K562 (cell line): ENCODE results near the gene ASIC5. TPM values are rescaled to one million over a fixed set of nuclear protein-coding genes. Genes with fewer than 3 reads are reported as not detected.

Experiments used
- ATAC-seq: fragments of 200-7000 bp; cut with Tn5 transposase; 3 replicates; pipeline ENCODE4 v1.9.1; 2020; ENCODE audit warnings: moderate library complexity
- BruUV-seq: library from RNA; stranded (reverse); fragments of 400-500 nt; replicated peaks from 2 replicates; lab custom pipeline; 2021; lab: Mats Ljungman, UMichigan
- CTCF ChIA-PET: fragments of 300-600 bp; formaldehyde crosslinking; extraction: SDS; loops from one replicate; lab custom pipeline; 2021; ENCODE audit warnings: low intra/inter-chr PET ratio; lab: Yijun Ruan, JAX
- POLR2A ChIA-PET: fragments of 300-600, 350-650 bp; sonication (Branson Sonifier 250); formaldehyde crosslinking; extraction: SDS; loops from one replicate; lab custom pipeline; 2021; ENCODE audit warnings: antibody characterized with exemption, inconsistent platforms; lab: Yijun Ruan, JAX
- DNase-seq, 4 experiments: peaks; one replicate each; pipeline versions ENCODE4 v3.0.0 to v3.0.0-alpha.2; 2011 to 2018; ENCODE audit warnings: low spot score in 3 of 4, mixed read lengths in 3 of 4; ENCODE audit errors: extremely low read depth in 1 of 4
- FAIRE-seq: peaks from 2 replicates; lab custom pipeline; 2011; peaks lifted over from hg19 to GRCh38; lab: Jason Lieb, UNC
- H2AFZ ChIP-seq: 2 replicates; pipeline ENCODE4 v1.6.0; 2011; ENCODE audit warnings: low read depth, low read length, control low read depth, inconsistent platforms
- H3K27ac ChIP-seq: fragments of 200-600 bp; 3 replicates; pipeline ENCODE4 v1.8.0; 2011; ENCODE audit warnings: low read depth, mild to moderate bottlenecking, control low read depth, inconsistent platforms, low read length, moderate library complexity, mixed read lengths; ENCODE audit errors: extremely low read depth
- H3K27me3 ChIP-seq, 2 experiments: fragments of 300-600 bp in 1 of 2; 2 replicates in 1 of 2; 3 replicates in 1 of 2; pipeline versions ENCODE4 v1.6.0 to v1.8.0; 2011; ENCODE audit warnings: inconsistent platforms in 2 of 2, low read length in 2 of 2, mild to moderate bottlenecking in 1 of 2, mixed read lengths in 1 of 2, moderate library complexity in 1 of 2; ENCODE audit not compliant: control insufficient read depth in 2 of 2, insufficient read depth in 2 of 2
- H3K36me3 ChIP-seq: fragments of 300-600 bp; 3 replicates; pipeline ENCODE4 v1.8.0; 2011; ENCODE audit warnings: mild to moderate bottlenecking, low read length, inconsistent platforms; ENCODE audit not compliant: control insufficient read depth, insufficient read depth
- H3K4me1 ChIP-seq, 2 experiments: fragments of 200-600 bp in 1 of 2; replicated peaks in 1 of 2; 2 replicates in 1 of 2; 3 replicates in 1 of 2; pipeline versions ENCODE4 v1.5.1 to v1.8.0; 2011; ENCODE audit warnings: inconsistent platforms in 2 of 2, low read length in 2 of 2, mild to moderate bottlenecking in 1 of 2, mixed read lengths in 1 of 2, moderate library complexity in 1 of 2; ENCODE audit not compliant: control insufficient read depth in 2 of 2, insufficient read depth in 2 of 2
- H3K4me2 ChIP-seq: 2 replicates; pipeline ENCODE4 v1.6.1; 2011; ENCODE audit warnings: low read length, control low read depth, inconsistent platforms, mixed read lengths; ENCODE audit not compliant: insufficient read depth
- H3K4me3 ChIP-seq: fragments of 200-600 bp; sonication (generic), shearing (Covaris generic); 2 replicates; pipeline ENCODE4 v1.5.1; 2016; ENCODE audit warnings: control low read depth, inconsistent platforms
- H3K79me2 ChIP-seq: fragments of 200-600 bp; 3 replicates; pipeline ENCODE4 v1.8.0; 2011; ENCODE audit warnings: low read length, inconsistent platforms; ENCODE audit not compliant: control insufficient read depth, insufficient read depth
- H3K9ac ChIP-seq, 2 experiments: 2 replicates each; pipeline versions ENCODE4 v1.6.0 to v1.6.1; 2011; ENCODE audit warnings: low read depth in 2 of 2, low read length in 2 of 2, control low read depth in 1 of 2, inconsistent platforms in 1 of 2, mild to moderate bottlenecking in 1 of 2, mixed read lengths in 1 of 2; ENCODE audit not compliant: insufficient read depth in 1 of 2
- H3K9me1 ChIP-seq: one replicate; pipeline ENCODE4 v1.6.0; 2011; ENCODE audit warnings: inconsistent platforms, mild to moderate bottlenecking, low read length, moderate library complexity; ENCODE audit not compliant: control insufficient read depth, insufficient read depth
- H3K9me3 ChIP-seq: replicated peaks from 2 replicates; pipeline ENCODE4 v1.5.1; 2011; ENCODE audit warnings: low read depth, low read length, inconsistent platforms; ENCODE audit not compliant: control insufficient read depth, insufficient read depth
- H4K20me1 ChIP-seq: replicated peaks from 2 replicates; pipeline ENCODE4 v1.6.1; 2011; ENCODE audit warnings: low read length, inconsistent platforms, mixed read lengths; ENCODE audit not compliant: control insufficient read depth, insufficient read depth
- BMI1 ChIP-seq: fragments of 150-350 bp; IDR thresholded peaks from 2 replicates; pipeline ENCODE4 v1.6.1; 2014; ENCODE audit warnings: low read length
- CBX1 ChIP-seq: sonication (generic); IDR thresholded peaks from 2 replicates; pipeline ENCODE4 v1.6.1; 2016; ENCODE audit warnings: antibody characterized with exemption, low read depth, mild to moderate bottlenecking
- CREB1 ChIP-seq, 2 experiments: sonication (generic) in 1 of 2; formaldehyde crosslinking in 1 of 2; IDR thresholded peaks; 2 replicates each; pipeline versions ENCODE4 v1.6.1 to v1.8.0; 2012 to 2022; ENCODE audit warnings: inconsistent platforms in 1 of 2, mild to moderate bottlenecking in 1 of 2, missing genetic modification reagents in 1 of 2, moderate library complexity in 1 of 2
- ETV1 ChIP-seq: fragments of 450-650 bp; conservative IDR thresholded peaks from 2 replicates; pipeline ENCODE4 v1.6.1; 2016; ENCODE audit warnings: missing genetic modification characterization, control low read depth, low read depth, missing compliant biosample characterization
- FIP1L1 ChIP-seq: fragments of 200-400 bp; formaldehyde crosslinking; IDR thresholded peaks from 2 replicates; pipeline ENCODE4 v1.6.1; 2018; ENCODE audit warnings: mild to moderate bottlenecking, low read depth, low read length; ENCODE audit not compliant: poor library complexity, severe bottlenecking
- MEF2A ChIP-seq: IDR thresholded peaks from 2 replicates; pipeline ENCODE4 v1.6.1; 2011; ENCODE audit warnings: low read depth, mild to moderate bottlenecking, low read length, moderate library complexity; ENCODE audit not compliant: control insufficient read depth
- NCOA4 ChIP-seq: fragments of 450-650 bp; IDR thresholded peaks from 2 replicates; pipeline ENCODE4 v1.6.1; 2018; ENCODE audit warnings: mild to moderate bottlenecking; ENCODE audit not compliant: partially characterized antibody
- NEUROD1 ChIP-seq: fragments of 150-350 bp; IDR thresholded peaks from 2 replicates; pipeline ENCODE4 v1.6.1; 2014; ENCODE audit warnings: borderline replicate concordance, low read length, low read depth; ENCODE audit not compliant: partially characterized antibody
- PHB ChIP-seq: fragments of 250-450 bp; sonication (Bioruptor Pico); IDR thresholded peaks from 2 replicates; pipeline ENCODE4 v1.5.0; 2021
- RBM25 ChIP-seq: fragments of 200-400 bp; formaldehyde crosslinking; IDR thresholded peaks from 2 replicates; pipeline ENCODE4 v1.6.1; 2018; ENCODE audit warnings: low read length, low read depth, moderate library complexity; ENCODE audit not compliant: severe bottlenecking
- TCF15 ChIP-seq: fragments of 250-450 bp; sonication (Bioruptor Pico); IDR thresholded peaks from 2 replicates; pipeline ENCODE4 v1.8.0; 2022; ENCODE audit warnings: moderate library complexity, mild to moderate bottlenecking, inconsistent platforms
- TSC22D4 ChIP-seq: fragments of 450-650 bp; IDR thresholded peaks from 2 replicates; pipeline ENCODE4 v1.6.1; 2016; ENCODE audit warnings: missing genetic modification characterization, missing biosample characterization, control low read depth
- U2AF2 ChIP-seq: fragments of 200-400 bp; formaldehyde crosslinking; optimal IDR thresholded peaks from 2 replicates; pipeline ENCODE3; 2017; ENCODE audit warnings: low read depth, mild to moderate bottlenecking, low read length
- ZBTB2 ChIP-seq: fragments of 450-650 bp; IDR thresholded peaks from 2 replicates; pipeline ENCODE4 v1.6.1; 2016; ENCODE audit warnings: antibody characterized with exemption
- ZFX ChIP-seq: sonication (generic); formaldehyde crosslinking; IDR thresholded peaks from 2 replicates; pipeline ENCODE4 v1.8.0; 2022; ENCODE audit warnings: mild to moderate bottlenecking, missing genetic modification reagents, moderate library complexity
- ZNF175 ChIP-seq: fragments of 200-800 bp; sonication (Bioruptor generic); IDR thresholded peaks from 2 replicates; pipeline ENCODE4 v1.6.1; 2016; ENCODE audit warnings: low read depth, mild to moderate bottlenecking, missing genetic modification characterization, missing compliant biosample characterization
- ZNF764 ChIP-seq: fragments of 250-450 bp; sonication (Bioruptor Pico); IDR thresholded peaks from 2 replicates; pipeline ENCODE4 v1.4.0; 2020; ENCODE audit warnings: low read depth, mild to moderate bottlenecking, moderate library complexity
- WGBS: fragments of 100-300 bp; shearing (Covaris generic); methylation state at CpG from one replicate; pipeline ENCODE4 v1.1.6; 2016; ENCODE audit warnings: low coverage, mixed read lengths; ENCODE audit not compliant: insufficient coverage; ENCODE audit errors: missing lambda C conversion rate; 5-methylcytosine and 5-hydroxymethylcytosine counted together
- in situ Hi-C: fragments of 300-500 bp; cut with MboI; formaldehyde crosslinking; loops from 4 replicates; pipeline ENCODE4 v1.15.0; 2018; ENCODE audit warnings: inconsistent platforms, mixed read lengths
- intact Hi-C: fragments of 100-400 bp; cut with micrococcal nuclease; formaldehyde crosslinking; loops from 2 replicates; pipeline ENCODE4 v1.14.2; 2022
- polyA plus RNA-seq, 8 experiments: library from polyadenylated mRNA; depleted of rRNA in 4 of 8; stranded (reverse) in 5 of 8; unstranded in 3 of 8; fragments of >200 nt; fragmentation: Nextera tagmentation in 2 of 8; fragmentation: Illumina TruSeq in 1 of 8; extraction: Ambion mirVana in 2 of 8; extraction: Trizol in 1 of 8; gene quantifications; 2 replicates each; pipeline versions ENCODE4 v1.2.1 to v1.2.3, GENCODE V29; 2011 to 2014; ENCODE audit warnings: inconsistent platforms in 1 of 8, missing spikeins in 1 of 8
- total RNA-seq, 7 experiments: library from RNA; depleted of rRNA in 6 of 7; stranded (reverse); fragments of >200 nt in 6 of 7; fragmentation: Illumina TruSeq in 2 of 7; extraction: Trizol in 2 of 7; gene quantifications; 2 replicates each; pipeline versions ENCODE4 v1.2.1 to v1.2.3, GENCODE V29; 2011 to 2021; ENCODE audit warnings: low replicate concordance in 1 of 7
- TF ChIP-seq, protein P1 (sequence below): IDR thresholded peaks from 2 replicates; pipeline ENCODE4 v1.6.1; 2011; ENCODE audit warnings: borderline replicate concordance, low read depth, mild to moderate bottlenecking, moderate library complexity, low read length; ENCODE audit not compliant: insufficient read depth, poor library complexity, severe bottlenecking

ASIC5 gene
- total and polyA plus RNA-seq, 9 of the 15 experiments (the other 6 are each of a cell fraction or from before 2014, with no cell fraction given): not detected

DNA sequence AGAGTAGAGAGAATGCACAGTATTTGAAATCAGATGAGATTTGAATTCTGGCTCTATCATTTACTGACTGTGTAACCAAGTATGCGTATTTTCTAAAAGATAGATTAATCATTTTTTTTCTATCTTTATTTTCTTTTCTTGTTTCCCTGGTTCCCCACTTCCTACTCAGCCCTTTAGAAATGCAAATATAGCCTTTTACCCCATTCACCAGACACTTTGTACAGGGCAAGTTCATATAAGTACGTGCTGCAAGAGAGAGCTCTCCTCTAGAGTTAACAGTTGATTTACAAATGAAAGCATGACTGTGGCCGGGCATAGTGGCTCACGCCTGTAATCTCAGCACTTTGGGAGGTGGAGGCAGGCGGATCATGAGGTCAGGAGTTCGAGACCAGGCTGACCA lies 19.6 kb upstream of the ASIC5 start (continued):
- TF ChIP-seq U2AF2: no peak
- TF ChIP-seq MEF2A: no peak
- TF ChIP-seq, protein P1, sequence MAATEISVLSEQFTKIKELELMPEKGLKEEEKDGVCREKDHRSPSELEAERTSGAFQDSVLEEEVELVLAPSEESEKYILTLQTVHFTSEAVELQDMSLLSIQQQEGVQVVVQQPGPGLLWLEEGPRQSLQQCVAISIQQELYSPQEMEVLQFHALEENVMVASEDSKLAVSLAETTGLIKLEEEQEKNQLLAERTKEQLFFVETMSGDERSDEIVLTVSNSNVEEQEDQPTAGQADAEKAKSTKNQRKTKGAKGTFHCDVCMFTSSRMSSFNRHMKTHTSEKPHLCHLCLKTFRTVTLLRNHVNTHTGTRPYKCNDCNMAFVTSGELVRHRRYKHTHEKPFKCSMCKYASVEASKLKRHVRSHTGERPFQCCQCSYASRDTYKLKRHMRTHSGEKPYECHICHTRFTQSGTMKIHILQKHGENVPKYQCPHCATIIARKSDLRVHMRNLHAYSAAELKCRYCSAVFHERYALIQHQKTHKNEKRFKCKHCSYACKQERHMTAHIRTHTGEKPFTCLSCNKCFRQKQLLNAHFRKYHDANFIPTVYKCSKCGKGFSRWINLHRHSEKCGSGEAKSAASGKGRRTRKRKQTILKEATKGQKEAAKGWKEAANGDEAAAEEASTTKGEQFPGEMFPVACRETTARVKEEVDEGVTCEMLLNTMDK: no peak
- no peak for TF ChIP-seq NCOA4
- no peak for TF ChIP-seq RBM25
- TF ChIP-seq ZFX: no peak
- TF ChIP-seq TSC22D4: no peak

DNA sequence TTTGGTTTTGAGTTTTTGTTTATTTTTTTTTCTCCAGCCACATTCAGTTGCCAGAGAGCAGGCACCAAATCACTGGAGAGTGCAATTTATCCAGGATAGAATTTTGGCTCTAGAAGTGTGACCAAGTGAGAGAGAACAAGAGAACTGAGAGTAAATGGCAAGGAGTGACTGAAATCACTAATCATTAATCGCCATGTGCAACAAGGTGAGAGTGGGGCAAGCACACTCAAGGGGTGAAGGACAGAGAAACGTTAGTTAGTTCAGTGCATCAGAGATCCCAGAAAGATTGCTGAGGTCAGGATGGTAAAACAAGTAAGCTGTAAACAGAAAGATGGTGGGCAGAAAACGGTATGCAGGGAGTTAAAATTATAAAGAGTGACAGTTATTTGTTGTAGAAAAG lies 17.8 kb upstream of the ASIC5 start:
- CTCF ChIA-PET: no interaction called here
- H3K9ac ChIP-seq: no peak overlapping the region
- intact Hi-C loops: no loop called here
- H3K36me3 ChIP-seq: no peaks in the 10 kb centered on the region
- BruUV-seq: no TSS peak
- H3K4me2 ChIP-seq: no peak overlapping the region
- H3K9me3 ChIP-seq: no peaks in the 10 kb centered on the region
- no peaks in the 10 kb centered on the region for H3K4me1 ChIP-seq
- no peak overlapping the region for H3K27ac ChIP-seq
- no peak overlapping the region for H3K4me3 ChIP-seq
- ATAC-seq: no peak
- no peak for DNase-seq
- H2AFZ ChIP-seq: no peak overlapping the region
- H4K20me1 ChIP-seq: no peaks in the 10 kb centered on the region
- no peaks in the 10 kb centered on the region for H3K9me1 ChIP-seq
- 0% methylated on average over 3 of the region's 3 CpGs for WGBS
- FAIRE-seq: no peak
- no peaks in the 10 kb centered on the region for H3K79me2 ChIP-seq
- POLR2A ChIA-PET: no interaction called here
- H3K27me3 ChIP-seq: no peaks in the 10 kb centered on the region
- in situ Hi-C loops: no loop called here
- no peak for TF ChIP-seq CBX1
- no peak for TF ChIP-seq CREB1 (IDR thresholded peaks at IDR 0.05)
- no peak for TF ChIP-seq CREB1 (CRISPR knock-in tag; IDR thresholded peaks at IDR 0.05)
- no peak for TF ChIP-seq FIP1L1
- TF ChIP-seq NEUROD1: no peak
- no peak for TF ChIP-seq ZNF764 (CRISPR knock-in tag)
- TF ChIP-seq PHB (CRISPR knock-in tag): no peak
- TF ChIP-seq ETV1 (tag): no peak
- TF ChIP-seq ZNF175 (CRISPR knock-in tag): no peak
- no peak for TF ChIP-seq BMI1
- no peak for TF ChIP-seq ZBTB2
- TF ChIP-seq TCF15 (CRISPR knock-in tag): no peak
